ENCODE results near the gene TFCP2L1.
"Not testable (repeated sequence)": the region's sequence is repeated elsewhere in the genome, so short reads cannot be mapped to it uniquely, and the experiment has no call there.

GRCh38 chr2:121227381-121228144 lies 57.4 kb downstream of the TFCP2L1 start:
- not testable (repeated sequence) for TF ChIP-seq POLR2AphosphoS5 (IDR thresholded peaks at IDR 0.05); CTCF (IDR thresholded peaks at IDR 0.05 in 8 of 11, conservative IDR thresholded peaks at IDR 0.05 in 3 of 11)

All from spleen (tissue), 7 donors.